ENCODE data around the gene PALM.
"Not testable (repeated sequence)": the region's sequence is repeated elsewhere in the genome, so short reads cannot be mapped to it uniquely, and the experiment has no call there.

Gene PALM

DNA sequence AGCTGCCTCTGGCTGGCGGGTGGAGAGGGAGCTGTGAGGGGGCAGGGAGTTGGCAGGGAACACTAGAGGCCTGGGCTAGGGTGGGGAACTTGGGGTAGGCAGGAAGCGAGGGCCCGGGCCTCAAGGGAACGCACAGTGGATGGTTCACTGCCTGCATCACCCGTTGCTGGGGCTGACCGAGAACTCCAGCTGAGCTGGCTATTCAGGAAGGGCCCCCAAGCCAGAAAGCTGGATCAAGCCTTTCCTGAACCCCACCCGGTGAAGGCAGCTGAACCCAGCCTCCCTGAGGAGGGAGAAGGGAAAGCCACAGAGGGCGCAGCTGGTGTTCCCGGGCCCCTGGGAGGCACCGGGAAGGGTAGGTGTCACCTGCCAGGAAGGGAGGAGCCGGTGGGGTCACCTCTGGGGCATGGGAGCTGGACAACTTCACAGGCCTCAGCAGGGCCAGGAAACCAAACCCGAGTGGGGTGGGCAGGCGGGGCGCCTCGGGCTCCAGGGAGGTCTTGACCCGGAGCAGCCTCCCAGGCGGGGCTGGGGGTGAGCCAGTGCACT lies 13.9 kb downstream of the PALM start:
- no peak for ATAC-seq (replicated peaks; ENCODE audit: extremely low read depth, poor library complexity, severe bottlenecking)
- Mint-ChIP-seq H3K9me3 (no peaks in the 10 kb centered on the region), H3K4me3 (no peak overlapping the region), H3K4me1 (no peaks in the 10 kb centered on the region), H3K27me3 (peaks cover 29% of the 10 kb centered on the region), H3K36me3 (ENCODE audit: insufficient read depth) (no peaks in the 10 kb centered on the region), H3K27ac (ENCODE audit: low read depth) (no peak overlapping the region)
- no peak for DNase-seq (ENCODE audit: low spot score in 2 of 2)

DNA sequence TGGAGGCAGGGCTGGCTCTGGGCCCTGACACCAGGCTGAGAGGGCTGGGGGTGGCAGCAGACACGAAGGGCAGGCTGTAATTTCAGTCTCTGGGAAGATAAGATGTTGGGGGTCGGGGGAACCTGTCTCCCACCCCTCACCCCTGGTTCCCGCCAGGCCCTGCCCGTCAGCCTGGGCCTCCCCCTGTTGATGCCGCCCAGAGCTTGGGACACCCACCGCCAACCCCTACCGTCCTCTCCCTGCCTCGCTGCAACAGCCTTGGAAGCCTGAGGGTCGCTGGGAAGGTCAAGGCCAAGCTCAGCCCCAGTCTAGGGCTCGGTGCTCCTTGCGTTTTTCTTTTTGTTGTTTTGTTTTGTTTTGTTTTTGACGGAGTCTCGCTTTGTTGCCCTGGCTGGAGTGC lies 14.5 kb downstream of the PALM start:
- Mint-ChIP-seq H3K27ac (ENCODE audit: low read depth) (no peak overlapping the region), H3K27me3 (peaks cover 23% of the 10 kb centered on the region), H3K36me3 (ENCODE audit: insufficient read depth) (no peaks in the 10 kb centered on the region), H3K4me3 (no peak overlapping the region), H3K4me1 (no peaks in the 10 kb centered on the region), H3K9me3 (no peaks in the 10 kb centered on the region)
- ATAC-seq (replicated peaks; ENCODE audit: extremely low read depth, poor library complexity, severe bottlenecking) (no peak), DNase-seq (ENCODE audit: low spot score in 2 of 2) (no peak)

DNA sequence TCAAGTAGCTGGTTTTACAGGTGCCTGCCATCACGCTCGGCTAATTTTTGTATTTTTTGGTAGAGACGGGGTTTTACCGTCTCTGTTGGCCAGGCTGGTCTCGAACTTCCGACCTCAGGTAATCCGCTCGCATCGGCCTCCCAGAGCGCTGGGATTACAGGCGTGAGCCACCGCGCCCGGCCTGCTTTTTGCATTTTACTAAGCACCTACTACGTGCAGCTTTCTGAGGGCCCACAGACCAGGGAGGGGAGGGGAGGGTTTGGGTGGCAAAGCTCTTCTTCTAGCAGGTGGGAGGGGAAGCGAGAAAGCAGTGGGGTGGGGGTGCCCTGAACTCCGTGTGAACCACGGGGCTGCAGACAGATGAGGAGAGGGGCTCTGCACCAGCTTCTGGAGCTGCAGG lies 15.0 kb downstream of the PALM start:
- H3K4me1 Mint-ChIP-seq = no peaks in the 10 kb centered on the region
- no peaks in the 10 kb centered on the region for H3K36me3 Mint-ChIP-seq (ENCODE audit: insufficient read depth)
- DNase-seq (ENCODE audit: low spot score in 2 of 2) (no peak), ATAC-seq (replicated peaks; ENCODE audit: extremely low read depth, poor library complexity, severe bottlenecking) (no peak)
- no peak overlapping the region for H3K4me3 Mint-ChIP-seq
- peaks cover 18% of the 10 kb centered on the region for H3K27me3 Mint-ChIP-seq
- H3K27ac Mint-ChIP-seq (ENCODE audit: low read depth) = no peak overlapping the region
- no peaks in the 10 kb centered on the region for H3K9me3 Mint-ChIP-seq

DNA sequence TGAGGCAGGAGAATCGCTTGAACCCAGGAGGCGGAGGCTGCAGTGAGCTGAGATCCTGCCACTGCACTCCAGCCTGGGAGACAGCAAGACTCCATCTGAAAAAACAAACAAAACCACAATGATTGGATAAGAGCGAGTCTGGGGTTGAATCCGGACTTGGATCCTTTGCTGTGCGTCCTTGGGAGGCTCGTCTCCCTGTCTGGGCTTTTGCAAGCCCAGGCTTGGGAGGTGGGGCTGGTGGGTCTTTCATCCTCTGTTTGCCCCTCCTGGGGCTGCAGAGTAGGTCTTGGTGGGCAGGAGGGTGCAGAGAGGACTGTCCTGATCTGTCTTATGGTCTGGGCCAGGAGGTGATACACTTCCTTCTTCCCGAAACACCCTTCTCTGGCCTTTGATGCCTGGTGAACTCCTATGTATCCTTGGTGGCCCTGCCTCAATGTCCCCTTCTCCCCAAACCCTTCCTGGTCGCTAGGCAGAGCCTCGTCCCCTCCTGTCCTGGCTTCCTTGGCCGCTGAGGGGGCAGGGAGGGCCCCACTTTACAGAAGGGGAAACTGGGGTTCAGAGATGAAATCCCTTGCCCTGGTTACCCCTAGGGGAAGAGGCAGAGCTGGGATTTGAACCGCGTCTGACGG lies 16.8 kb downstream of the PALM start:
- no peaks in the 10 kb centered on the region for H3K4me1 Mint-ChIP-seq
- ATAC-seq (replicated peaks; ENCODE audit: extremely low read depth, poor library complexity, severe bottlenecking) (no peak), DNase-seq (ENCODE audit: low spot score in 2 of 2) (no peak)
- peaks cover 15% of the 10 kb centered on the region for H3K27me3 Mint-ChIP-seq
- H3K36me3 Mint-ChIP-seq (ENCODE audit: insufficient read depth) = no peaks in the 10 kb centered on the region
- H3K9me3 Mint-ChIP-seq = no peaks in the 10 kb centered on the region
- no peak overlapping the region for H3K4me3 Mint-ChIP-seq
- no peak overlapping the region for H3K27ac Mint-ChIP-seq (ENCODE audit: low read depth)

DNA sequence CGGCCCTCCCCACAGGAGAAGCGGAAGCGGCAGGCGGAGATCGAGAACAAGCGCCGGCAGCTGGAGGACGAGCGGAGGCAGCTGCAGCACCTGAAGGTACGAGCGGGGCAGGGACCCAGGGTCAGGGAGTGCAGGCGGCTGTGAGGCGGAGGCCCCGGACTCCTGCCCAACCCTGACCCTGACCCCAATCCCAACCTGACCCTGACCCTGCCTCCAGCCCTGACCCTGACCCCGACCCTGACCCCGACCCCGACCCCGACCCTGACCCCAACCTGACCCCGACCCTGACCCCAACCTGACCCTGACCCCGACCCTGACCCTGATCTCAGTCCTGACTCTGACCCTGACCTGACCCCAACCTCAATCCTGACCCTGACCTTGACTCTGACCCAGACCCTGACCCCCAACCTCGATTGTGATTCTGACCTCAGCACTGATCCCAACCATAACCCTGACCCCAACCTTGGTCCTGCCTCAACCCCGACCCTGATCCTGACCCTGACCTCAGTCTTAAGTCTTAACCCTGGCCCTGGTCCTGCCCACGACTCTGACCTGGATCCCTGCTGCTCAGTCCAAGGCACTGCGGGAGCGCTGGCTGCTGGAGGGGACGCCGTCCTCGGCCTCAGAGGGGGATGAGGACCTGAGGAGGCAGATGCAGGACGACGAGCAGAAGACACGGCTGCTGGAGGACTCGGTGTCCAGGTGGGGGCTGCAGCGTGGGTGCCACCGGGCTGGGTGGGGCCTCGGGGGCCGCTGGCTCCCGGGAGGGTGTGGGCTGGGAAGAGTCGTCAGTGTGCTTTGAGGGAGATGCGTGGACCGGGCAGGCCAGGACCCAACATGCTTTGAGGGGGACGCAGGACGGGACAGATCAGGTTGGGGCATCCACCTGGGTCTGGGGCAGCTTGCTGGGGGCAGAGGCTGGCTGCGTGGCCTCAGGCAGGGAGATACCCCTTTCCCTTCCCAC lies 18.5 kb downstream of the PALM start:
- no peak for DNase-seq (ENCODE audit: low spot score in 2 of 2)
- Mint-ChIP-seq H3K27me3 (peaks cover 12% of the 10 kb centered on the region), H3K4me1 (no peaks in the 10 kb centered on the region), H3K4me3 (no peak overlapping the region), H3K9me3 (no peaks in the 10 kb centered on the region), H3K36me3 (ENCODE audit: insufficient read depth) (peaks cover 2% of the 10 kb centered on the region), H3K27ac (ENCODE audit: low read depth) (no peak overlapping the region)
- ATAC-seq (replicated peaks; ENCODE audit: extremely low read depth, poor library complexity, severe bottlenecking) = no peak

DNA sequence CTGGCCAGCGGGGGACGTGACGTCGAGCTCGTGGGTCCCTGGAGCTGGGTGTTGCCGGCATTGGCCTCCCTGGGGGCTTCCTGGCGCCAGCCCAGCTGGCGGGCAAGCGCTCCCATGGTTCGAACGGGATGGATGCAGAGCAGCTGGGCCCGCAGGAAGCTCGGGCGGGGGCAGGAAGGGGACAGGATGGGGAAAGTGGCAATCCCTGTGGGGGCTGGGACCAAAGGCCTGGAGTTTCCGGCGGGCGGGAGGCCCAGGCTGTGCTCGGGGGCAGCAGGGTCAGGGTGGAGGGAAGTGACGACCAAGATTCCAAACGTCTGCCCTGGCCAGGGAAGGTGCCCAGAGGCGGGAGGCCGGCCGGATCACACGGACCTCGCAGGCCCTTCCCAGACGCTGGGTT lies 19.3 kb downstream of the PALM start:
- H3K27ac Mint-ChIP-seq (ENCODE audit: low read depth) = no peak overlapping the region
- H3K4me3 Mint-ChIP-seq = no peak overlapping the region
- no peak for DNase-seq (ENCODE audit: low spot score in 2 of 2)
- H3K4me1 Mint-ChIP-seq = peaks cover under 1% of the 10 kb centered on the region
- peaks cover 2% of the 10 kb centered on the region for H3K36me3 Mint-ChIP-seq (ENCODE audit: insufficient read depth)
- no peaks in the 10 kb centered on the region for H3K9me3 Mint-ChIP-seq
- H3K27me3 Mint-ChIP-seq = peaks cover 5% of the 10 kb centered on the region
- no peak for ATAC-seq (replicated peaks; ENCODE audit: extremely low read depth, poor library complexity, severe bottlenecking)

DNA sequence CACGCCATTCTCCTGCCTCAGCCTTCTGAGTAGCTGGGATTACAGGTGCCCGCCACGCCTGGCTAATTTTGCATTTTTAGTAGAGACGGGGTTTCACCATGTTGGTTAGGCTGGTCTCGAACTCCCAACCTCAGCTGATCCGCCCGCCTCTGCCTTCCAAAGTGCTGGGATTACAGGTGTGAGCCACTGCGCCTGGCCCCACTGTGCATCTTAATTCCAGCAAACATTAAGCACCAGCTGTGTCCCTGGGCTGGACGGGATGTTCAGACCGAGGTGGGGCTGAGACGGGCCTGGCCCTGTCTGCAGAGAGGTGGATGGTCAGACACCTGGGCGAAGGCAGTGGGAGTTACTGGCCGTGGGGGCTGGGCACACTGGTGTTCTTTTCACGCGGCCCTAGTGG lies 20.8 kb downstream of the PALM start:
- H3K9me3 Mint-ChIP-seq; H3K36me3 Mint-ChIP-seq (ENCODE audit: insufficient read depth); H3K27ac Mint-ChIP-seq (ENCODE audit: low read depth); H3K4me3 Mint-ChIP-seq; H3K27me3 Mint-ChIP-seq; DNase-seq (ENCODE audit: low spot score in 2 of 2); ATAC-seq (replicated peaks; ENCODE audit: extremely low read depth, poor library complexity, severe bottlenecking): not testable (repeated sequence)
- peaks cover 14% of the 10 kb centered on the region for H3K4me1 Mint-ChIP-seq

DNA sequence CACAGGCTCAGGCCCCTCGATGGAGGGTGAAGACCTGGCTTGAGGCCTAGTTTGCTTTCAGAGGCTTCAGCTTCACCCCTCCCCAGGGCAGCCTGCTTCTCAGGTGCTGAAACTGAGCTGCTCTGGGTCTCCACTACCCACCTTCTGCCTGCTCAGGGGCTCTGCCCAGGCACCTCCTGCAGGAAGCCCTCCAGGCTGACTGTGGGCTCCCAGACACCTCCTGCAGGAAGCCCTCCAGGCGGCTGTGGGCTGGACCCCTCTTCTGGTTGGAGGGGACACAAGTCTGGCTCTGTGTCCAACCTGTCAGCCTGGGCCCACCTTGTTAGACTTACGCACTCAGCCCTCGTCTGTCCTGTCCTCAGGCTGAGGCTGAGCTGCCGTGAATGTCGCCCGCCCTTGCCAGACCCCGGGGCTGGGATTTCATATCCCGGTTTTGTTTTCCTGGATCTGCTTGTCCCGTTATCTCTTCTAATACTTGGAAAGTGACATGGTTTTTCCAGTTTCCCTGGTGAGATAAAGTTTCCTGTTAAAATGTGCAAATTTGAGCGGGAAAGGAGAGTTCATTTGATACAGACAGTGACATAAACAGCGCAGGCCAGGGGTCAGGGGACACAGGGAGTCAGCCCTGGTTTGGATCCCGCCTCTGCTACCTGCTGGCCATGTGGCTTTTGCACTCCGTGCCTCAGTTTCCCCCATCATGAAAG lies 21.4 kb downstream of the PALM start:
- no peaks in the 10 kb centered on the region for H3K9me3 Mint-ChIP-seq
- H3K27ac Mint-ChIP-seq (ENCODE audit: low read depth) = no peak overlapping the region
- DNase-seq (ENCODE audit: low spot score in 2 of 2) = no peak
- H3K4me1 Mint-ChIP-seq = peaks cover 14% of the 10 kb centered on the region
- peaks cover 7% of the 10 kb centered on the region for H3K36me3 Mint-ChIP-seq (ENCODE audit: insufficient read depth)
- no peaks in the 10 kb centered on the region for H3K27me3 Mint-ChIP-seq
- no peak for ATAC-seq (replicated peaks; ENCODE audit: extremely low read depth, poor library complexity, severe bottlenecking)
- no peak overlapping the region for H3K4me3 Mint-ChIP-seq

DNA sequence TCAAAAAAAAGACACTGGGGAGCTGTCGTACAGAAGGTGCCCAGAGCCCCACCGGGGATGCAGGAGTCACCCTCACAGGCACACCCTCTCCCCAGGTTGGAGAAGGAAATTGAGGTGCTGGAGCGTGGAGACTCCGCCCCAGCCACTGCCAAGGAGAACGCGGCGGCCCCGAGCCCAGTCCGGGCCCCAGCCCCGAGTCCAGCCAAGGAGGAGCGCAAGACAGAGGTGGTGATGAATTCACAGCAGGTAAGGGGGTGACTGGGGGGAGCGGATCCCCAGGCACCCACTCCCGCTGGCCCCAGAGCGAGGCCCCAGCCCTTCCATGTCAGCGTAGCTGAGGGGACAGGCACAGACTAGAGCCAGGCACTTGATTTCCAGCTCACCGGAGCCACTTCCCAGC lies 22.3 kb downstream of the PALM start:
- Mint-ChIP-seq H3K27me3 (no peaks in the 10 kb centered on the region), H3K27ac (ENCODE audit: low read depth) (no peak overlapping the region), H3K4me3 (no peak overlapping the region), H3K36me3 (ENCODE audit: insufficient read depth) (peaks cover 7% of the 10 kb centered on the region), H3K4me1 (peaks cover 14% of the 10 kb centered on the region), H3K9me3 (no peaks in the 10 kb centered on the region)
- ATAC-seq (replicated peaks; ENCODE audit: extremely low read depth, poor library complexity, severe bottlenecking) = no peak
- no peak for DNase-seq (ENCODE audit: low spot score in 2 of 2)

DNA sequence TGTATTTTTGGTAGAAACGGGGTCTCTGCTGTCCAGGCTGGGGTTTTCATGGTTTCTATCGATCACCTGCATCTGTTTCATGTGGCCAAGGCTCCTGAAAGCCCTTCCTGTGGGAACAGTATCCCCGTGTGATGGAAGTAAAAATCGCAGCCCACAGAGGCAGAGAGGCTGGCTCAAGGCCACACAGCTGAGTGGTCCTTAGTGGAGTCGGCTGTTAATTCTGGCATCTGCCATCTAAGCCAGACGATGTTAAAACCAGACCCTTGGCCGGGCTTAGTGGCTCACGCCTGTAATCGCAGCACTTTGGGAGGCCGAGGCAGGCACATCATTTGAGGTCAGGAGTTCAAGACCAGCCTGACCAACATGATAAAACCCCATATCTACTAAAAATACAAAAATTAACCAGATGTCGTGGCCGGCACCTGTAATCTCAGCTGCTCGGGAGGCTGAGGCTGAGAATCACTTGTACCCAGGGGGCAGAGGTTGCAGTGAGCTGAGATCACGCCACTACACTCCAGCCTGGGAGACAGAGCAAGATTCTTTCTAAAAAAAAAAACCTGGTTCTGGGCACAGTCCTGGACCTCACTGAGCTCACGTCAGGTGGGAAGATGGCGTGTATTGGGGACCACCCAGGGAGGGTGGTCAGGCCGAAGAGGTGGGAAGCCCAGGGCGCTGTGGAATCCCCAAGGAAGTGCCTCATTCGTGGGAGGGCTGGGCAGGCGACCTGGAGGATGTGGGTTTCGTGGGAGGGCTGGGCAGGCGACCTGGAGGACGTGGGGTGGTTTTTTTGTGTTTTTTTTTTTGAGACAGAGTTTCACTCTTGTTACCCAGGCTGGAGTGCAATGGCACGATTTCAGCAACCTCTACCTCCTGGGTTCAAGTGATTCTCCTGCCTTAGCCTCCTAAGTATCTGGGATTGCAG lies 23.7 kb downstream of the PALM start:
- no peak for ATAC-seq (replicated peaks; ENCODE audit: extremely low read depth, poor library complexity, severe bottlenecking)
- Mint-ChIP-seq H3K27me3 (peaks cover 6% of the 10 kb centered on the region), H3K27ac (ENCODE audit: low read depth) (no peak overlapping the region), H3K4me1 (peaks cover 14% of the 10 kb centered on the region), H3K4me3 (no peak overlapping the region), H3K9me3 (no peaks in the 10 kb centered on the region), H3K36me3 (ENCODE audit: insufficient read depth) (peaks cover 7% of the 10 kb centered on the region)
- no peak for DNase-seq (ENCODE audit: low spot score in 2 of 2)

DNA sequence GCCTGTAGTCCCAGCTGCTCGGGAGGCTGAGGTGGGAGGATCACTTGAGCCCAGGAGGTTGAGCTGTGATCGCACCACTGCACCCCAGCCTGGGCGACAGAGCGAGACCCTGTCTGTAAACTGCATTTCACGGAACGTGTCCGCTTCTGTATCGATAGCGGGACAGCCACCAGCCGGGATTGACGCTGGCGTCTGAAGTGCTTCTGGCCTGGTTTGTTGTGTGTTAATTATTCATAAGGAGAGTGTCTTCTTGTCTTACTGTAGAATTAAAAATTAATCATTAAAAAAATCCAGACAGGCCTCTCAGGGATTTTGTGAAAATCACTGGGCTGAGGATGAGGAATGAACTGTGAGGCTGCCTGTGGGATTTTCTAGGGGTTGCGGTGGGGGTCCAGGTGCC lies 26.0 kb downstream of the PALM start:
- ATAC-seq (replicated peaks; ENCODE audit: extremely low read depth, poor library complexity, severe bottlenecking) = no peak
- no peak overlapping the region for H3K27ac Mint-ChIP-seq (ENCODE audit: low read depth)
- peaks cover 11% of the 10 kb centered on the region for H3K36me3 Mint-ChIP-seq (ENCODE audit: insufficient read depth)

DNA sequence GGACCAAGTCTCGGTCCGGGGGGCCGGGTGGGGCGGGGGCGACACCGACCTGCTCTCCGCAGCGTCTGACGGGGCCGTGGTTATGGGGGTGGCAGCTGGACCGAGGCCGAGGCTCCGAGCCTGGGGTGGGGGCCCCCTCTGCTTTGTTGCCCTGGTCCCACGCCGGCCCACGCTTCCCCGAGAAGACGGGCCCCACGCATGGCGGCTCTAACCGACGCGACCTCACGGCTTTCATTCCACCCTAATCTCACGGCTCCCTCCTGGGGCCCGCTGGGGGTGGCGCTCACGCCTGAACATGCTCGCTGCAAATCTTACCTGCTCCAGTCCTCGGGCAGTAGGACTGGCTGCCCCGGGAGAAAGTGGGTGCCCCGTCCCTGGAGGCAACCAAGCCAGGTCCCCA lies 27.4 kb downstream of the PALM start:
- no peak for DNase-seq (ENCODE audit: low spot score in 2 of 2)
- peaks cover 11% of the 10 kb centered on the region for H3K27me3 Mint-ChIP-seq
- no peak overlapping the region for H3K27ac Mint-ChIP-seq (ENCODE audit: low read depth)
- H3K9me3 Mint-ChIP-seq = no peaks in the 10 kb centered on the region
- ATAC-seq (replicated peaks; ENCODE audit: extremely low read depth, poor library complexity, severe bottlenecking) = no peak
- peaks cover 15% of the 10 kb centered on the region for H3K36me3 Mint-ChIP-seq (ENCODE audit: insufficient read depth)
- peaks cover 14% of the 10 kb centered on the region for H3K4me1 Mint-ChIP-seq
- H3K4me3 Mint-ChIP-seq = no peak overlapping the region

More for the DNA sequence above, 26.0 kb downstream of the PALM start:
- Mint-ChIP-seq H3K4me3 (no peak overlapping the region), H3K4me1 (peaks cover 14% of the 10 kb centered on the region), H3K9me3 (no peaks in the 10 kb centered on the region), H3K27me3 (peaks cover 11% of the 10 kb centered on the region)
- no peak for DNase-seq (ENCODE audit: low spot score in 2 of 2)
